HG02623 (cell line): ENCODE measurements around the gene KLHL41.
A peak's percentile ranks its signal among the peaks of the same experiment; 100 is the strongest.
"Not testable (repeated sequence)": the region's sequence is repeated elsewhere in the genome, so short reads cannot be mapped to it uniquely, and the experiment has no call there.

Experiments used
- ATAC-seq: cut with Tn5 transposase; IDR thresholded peaks from one replicate; pipeline ENCODE4 v1.9.1; 2021; ENCODE audit warnings: moderate library complexity; ENCODE audit not compliant: unreplicated experiment

Gene KLHL41

GRCh38 chr2:169507698-169508097 is 1.8 kb upstream of the KLHL41 start:
- no peak for ATAC-seq

- no peak for ATAC-seq
These were observed 453 bp downstream of the KLHL41 start for GRCh38 chr2:169509955-169510354.

- no peak for ATAC-seq
These were observed 994 bp downstream of the KLHL41 start for GRCh38 chr2:169510496-169510895.

- ATAC-seq, result no peak
These were observed 2.3 kb downstream of the KLHL41 start for GRCh38 chr2:169511818-169512217.

- ATAC-seq, result no peak
These were observed 3.0 kb downstream of the KLHL41 start for GRCh38 chr2:169512525-169512924.

- ATAC-seq, result no peak
These were observed 3.6 kb downstream of the KLHL41 start for GRCh38 chr2:169513094-169513493.

- no peak for ATAC-seq
These were observed 4.4 kb downstream of the KLHL41 start for GRCh38 chr2:169513926-169514325.

GRCh38 chr2:169514758-169515157 is 5.3 kb downstream of the KLHL41 start:
- ATAC-seq, result not testable (repeated sequence)

GRCh38 chr2:169516488-169516995 is 7.0 kb downstream of the KLHL41 start:
- not testable (repeated sequence) for ATAC-seq

GRCh38 chr2:169520896-169521295 is 11.4 kb downstream of the KLHL41 start:
- ATAC-seq, result no peak

GRCh38 chr2:169523681-169524080 is 14.2 kb downstream of the KLHL41 start:
- no peak for ATAC-seq

- no peak for ATAC-seq
These were observed 15.9 kb downstream of the KLHL41 start for GRCh38 chr2:169525434-169525833.

- no peak for ATAC-seq
These were observed 16.9 kb downstream of the KLHL41 start for GRCh38 chr2:169526451-169526850.

GRCh38 chr2:169528271-169528701 is 18.8 kb downstream of the KLHL41 start:
- ATAC-seq, result peak; percentile 81

- ATAC-seq, result not testable (repeated sequence)
These were observed 30.0 kb downstream of the KLHL41 start for GRCh38 chr2:169539460-169539859.

- no peak for ATAC-seq
These were observed 30.6 kb downstream of the KLHL41 start for GRCh38 chr2:169540146-169540545.

- no peak for ATAC-seq
These were observed 32.9 kb downstream of the KLHL41 start for GRCh38 chr2:169542433-169542832.

GRCh38 chr2:169546756-169547155 is 37.3 kb downstream of the KLHL41 start:
- no peak for ATAC-seq

- no peak for ATAC-seq
These were observed 51.9 kb downstream of the KLHL41 start for GRCh38 chr2:169561364-169561763.

- not testable (repeated sequence) for ATAC-seq
These were observed 52.6 kb downstream of the KLHL41 start for GRCh38 chr2:169562084-169562483.

- no peak for ATAC-seq
These were observed 53.0 kb downstream of the KLHL41 start for GRCh38 chr2:169562519-169562918.

GRCh38 chr2:169565686-169566085 is 56.2 kb downstream of the KLHL41 start:
- no peak for ATAC-seq

- no peak for ATAC-seq
These were observed 60.4 kb downstream of the KLHL41 start for GRCh38 chr2:169569948-169570347.
